Stimulated activated CD4-positive, alpha-beta T cell treated with anti-CD3 and anti-CD28 coated beads, Interleukin-4, amount 100 ng/mL, for 4 hours (primary cell): Measurements from ENCODE around the gene NUDCD3.
A peak's percentile ranks its signal among the peaks of the same experiment; 100 is the strongest.
"Not testable (repeated sequence)": the region's sequence is repeated elsewhere in the genome, so short reads cannot be mapped to it uniquely, and the experiment has no call there.

Source experiments
- DNase-seq, 2 experiments: peaks; one replicate each; pipeline ENCODE4 v3.0.0-alpha.2; 2020

Gene NUDCD3

DNA sequence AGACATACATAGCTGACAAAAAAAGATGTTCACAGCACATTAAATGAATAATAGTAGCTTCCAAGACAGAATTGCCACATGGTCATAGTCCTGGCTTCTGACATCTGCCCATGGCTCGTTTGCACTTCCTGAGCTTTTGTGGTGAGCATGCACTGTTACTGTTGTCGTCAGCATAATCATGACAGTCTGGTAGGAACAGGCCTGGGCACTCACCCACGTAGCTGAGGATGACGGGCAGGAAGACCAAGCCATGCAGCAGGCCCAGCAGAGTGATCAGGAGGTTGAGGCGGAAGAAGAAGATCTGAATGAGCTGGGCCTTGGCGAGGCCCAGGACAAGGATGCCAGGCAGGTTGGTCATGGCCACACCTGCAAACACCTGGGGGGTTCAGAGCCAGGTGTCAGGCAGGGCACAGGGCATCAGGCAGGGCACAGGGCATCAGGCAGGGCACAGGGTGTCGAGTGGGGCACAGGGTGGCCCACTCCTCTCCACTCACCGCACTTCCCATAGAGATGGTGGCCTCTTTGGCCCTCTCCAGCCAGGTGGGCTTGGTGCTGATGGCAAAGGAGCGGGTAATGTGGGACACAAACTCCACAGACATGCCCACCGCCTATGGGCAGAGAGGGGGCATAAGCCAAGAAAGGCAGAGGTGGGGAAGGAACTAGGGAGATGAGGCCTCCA, 25.3 kb upstream of the NUDCD3 start:
- DNase-seq: no peak

DNA sequence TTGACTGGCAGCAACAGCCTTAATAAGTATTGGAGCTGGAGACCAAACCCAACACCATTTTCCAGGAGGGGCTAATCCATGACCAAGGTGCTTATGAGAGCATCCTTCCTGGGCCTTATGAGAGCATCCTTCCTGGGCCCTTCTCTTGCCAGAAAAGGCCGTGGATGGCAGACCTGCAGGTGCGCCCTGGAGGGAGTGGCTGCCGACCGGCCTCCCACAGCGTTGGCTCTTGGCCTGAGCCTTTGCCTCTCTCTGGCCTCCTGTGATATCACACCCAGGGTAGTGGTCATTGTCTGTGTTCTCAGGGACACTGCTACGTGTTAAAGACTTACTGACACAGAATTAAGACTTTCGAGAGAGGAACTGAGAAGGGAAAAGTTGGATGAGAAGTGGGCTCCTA, 22.3 kb upstream of the NUDCD3 start:
- DNase-seq: no peak

DNA sequence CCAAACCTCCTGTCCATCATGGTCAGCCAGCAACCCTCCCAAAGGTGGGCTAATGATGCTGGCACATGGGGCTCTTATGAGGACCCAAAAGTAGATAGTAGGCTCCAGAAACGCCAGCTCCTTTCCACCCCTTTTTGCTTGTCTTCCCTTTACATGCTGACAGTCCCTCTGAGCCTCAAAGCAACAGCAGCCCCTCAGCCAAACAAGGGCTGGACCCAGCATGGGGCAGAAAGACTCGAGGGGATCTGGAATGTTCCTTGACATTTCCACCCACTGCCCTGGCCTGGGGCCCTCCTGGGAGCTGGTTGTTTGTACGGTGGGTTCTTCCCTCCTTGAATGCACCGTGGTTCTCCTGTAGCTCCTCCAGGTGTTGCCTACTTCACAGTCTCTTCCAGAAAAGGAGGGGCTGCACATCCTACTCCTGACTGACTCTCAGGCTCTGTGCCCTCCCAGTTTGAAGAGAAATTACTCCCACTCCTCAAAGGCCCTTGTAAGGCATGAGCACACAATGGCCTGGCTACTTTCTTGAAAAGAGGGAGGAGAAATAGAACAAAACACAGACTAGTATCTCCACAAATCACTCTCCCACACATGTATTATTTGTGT, 21.5 kb upstream of the NUDCD3 start:
- no peak for DNase-seq

DNA sequence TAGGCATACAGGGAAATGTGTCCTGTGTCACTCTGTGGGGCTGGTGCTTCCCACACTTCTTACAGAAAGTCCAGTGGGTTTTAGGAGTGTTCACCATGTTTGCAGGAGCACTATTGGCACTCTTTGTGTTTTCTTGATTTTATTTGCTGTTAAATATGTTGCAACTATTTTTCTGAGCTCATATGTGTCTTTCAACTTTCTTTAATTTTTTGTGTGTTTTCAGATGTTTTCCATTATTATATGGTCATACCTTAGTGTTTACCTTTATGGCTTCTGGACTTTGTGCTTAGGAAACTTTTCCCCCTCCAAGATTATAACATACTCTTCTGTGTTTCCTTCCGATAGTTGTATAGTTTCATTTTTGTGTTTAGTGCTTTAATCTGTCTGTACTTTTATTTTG, 20.8 kb upstream of the NUDCD3 start:
- DNase-seq: no peak

DNA sequence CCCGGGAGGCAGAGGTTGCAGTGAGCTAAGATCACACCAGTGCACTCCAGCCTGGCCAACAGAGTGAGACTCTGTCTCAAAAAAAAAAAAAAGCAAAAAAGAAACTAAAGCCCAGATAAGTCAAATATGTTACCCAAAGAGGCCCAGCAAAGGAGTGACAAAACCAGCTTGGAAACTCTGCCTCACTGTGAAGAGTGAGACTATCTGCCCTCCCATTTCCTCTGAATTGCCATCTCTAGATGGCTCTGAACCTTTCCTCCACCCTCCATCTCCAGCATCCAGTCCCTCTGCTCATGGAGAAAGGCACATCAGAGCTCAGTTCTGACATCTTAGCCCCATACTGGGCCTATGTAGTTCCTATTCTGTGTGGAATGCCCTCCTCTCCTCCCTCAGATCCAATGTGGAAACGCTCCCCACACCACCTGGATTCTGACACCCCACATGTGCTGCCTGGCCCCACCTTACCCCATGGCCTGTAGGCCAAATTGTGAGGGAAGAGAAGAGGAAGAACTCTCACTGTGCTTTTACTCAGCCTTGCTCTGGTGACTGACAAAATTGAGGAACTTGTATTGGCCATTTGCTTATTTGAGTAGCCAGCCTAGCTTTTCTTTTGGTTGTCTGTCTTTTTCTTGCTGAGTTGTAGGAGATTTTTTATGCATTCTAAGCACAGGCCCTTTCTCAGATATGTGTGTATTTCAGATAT, 18.0 kb upstream of the NUDCD3 start:
- no peak for DNase-seq

DNA sequence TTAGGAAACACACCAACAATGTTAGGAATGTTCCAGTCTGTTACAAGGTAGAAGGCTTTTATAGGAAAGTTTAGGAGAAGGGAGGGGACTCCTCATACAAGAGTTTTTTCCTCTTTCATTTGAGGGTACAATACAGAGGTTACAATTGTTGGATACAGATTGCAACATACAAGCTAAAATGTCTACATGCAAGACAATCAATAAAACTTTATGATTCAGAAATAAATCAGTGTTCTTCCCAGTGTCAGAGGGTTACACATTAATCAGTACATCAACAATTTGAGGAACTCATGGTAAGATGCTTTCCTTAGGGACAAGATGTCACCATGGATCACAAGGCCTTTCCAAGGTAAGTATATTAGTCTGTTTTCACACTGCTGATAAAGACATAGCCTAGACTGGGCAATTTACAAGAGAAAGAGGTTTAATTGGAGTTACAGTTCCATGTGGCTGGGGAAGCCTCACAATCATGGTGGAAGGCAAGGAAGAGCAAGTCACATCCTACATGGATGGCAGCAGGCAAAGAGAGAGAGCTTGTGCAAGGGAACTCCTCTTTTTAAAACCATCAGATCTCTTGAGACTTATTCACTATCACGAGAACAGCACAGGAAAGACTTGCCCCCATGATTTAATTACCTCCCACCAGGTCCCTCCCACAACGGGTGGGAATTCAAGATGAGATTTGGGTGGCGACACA, 16.3 kb upstream of the NUDCD3 start:
- DNase-seq: not testable (repeated sequence)

DNA sequence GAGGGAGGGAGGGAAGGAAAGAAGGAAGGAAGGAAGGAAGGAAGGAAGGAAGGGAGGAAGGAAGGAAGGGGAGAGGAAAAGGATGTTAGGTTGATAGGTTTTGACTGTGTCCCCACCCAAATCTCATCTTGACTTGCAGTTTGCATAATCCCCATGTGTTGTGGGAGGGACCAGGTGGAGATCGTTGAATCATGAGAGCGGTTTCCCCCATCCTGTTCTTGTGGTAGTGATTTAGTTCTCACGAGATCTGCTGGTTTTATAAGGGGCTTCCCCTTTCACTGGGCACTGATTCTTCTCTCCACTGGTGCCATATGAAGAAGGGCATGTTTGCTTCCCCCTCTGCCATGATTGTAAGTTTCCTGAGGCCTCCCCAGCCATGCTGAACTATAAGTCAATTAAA, 15.1 kb upstream of the NUDCD3 start:
- DNase-seq: no peak

DNA sequence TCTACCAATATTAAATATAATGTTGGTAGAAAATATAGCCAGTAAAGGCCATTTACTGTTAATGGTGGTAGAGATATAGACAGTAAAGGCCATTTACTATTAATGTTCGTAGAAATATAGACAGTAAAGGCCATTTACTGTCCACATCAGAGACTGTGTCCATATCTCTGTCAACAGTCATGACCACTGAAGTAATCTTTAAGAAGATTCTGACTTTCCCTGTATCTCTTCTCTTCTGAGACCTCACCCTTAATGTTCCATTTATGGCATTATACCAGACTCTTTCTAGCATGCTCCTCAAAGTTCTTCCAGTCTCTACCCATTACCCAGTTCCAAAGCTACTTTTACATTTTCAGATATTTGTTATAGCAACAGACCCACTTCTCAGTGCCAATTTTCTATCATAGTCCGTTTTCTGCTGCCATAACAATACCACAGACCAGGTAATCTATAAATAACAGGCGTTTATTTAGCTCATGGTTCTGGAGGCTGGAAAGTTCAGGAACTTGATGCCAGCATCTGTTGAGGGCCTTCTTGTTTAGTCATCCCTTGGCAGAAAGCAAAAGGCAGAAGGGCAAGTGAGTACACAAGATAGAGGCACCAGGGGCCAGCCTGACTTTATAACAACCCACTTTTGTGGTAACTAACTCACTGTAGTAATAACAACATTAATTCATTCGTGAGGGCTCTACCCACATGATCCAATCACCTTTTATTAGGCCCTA, 7.9 kb upstream of the NUDCD3 start:
- no peak for DNase-seq

DNA sequence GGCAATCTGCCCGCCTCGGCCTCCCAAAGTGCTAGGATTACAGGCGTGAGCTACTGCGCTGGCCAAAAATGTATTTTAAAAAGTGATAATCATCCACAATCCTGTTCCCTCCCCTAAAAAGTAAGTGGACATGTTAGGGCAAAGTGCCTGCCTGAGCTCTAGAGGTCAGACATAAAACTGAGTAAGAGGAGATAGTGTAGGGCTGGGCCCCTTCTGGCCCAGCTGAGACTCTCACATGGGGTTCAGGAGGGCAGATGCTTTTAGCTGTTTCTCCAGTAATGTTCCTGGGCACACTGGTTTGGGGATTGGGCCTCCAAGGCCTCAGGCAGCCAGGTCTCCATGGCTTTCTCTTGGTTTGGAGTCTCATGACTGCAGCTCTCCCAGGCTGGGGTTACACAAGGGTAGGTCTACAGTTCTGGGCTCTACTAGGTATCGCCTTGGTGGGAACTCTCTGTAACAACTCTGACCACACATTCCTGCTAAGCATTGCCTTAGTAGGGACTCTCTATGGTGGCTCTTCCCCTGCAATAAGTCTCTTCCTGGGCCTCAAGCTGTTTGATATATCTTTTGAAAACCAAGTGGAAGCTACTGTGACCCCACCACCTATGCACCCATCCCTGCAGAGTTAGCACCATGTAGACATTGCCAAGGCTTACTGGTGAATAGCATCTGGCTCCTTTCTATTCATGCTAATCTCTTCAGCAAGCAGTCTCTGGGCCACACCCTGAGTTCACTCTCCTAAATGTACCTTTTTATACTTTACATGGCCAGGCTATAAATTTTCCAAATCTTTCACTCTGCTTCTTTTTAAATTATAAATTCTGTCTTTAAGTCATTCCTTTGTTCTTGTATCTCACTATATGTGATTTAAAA, 6.9 kb upstream of the NUDCD3 start:
- DNase-seq: no peak

DNA sequence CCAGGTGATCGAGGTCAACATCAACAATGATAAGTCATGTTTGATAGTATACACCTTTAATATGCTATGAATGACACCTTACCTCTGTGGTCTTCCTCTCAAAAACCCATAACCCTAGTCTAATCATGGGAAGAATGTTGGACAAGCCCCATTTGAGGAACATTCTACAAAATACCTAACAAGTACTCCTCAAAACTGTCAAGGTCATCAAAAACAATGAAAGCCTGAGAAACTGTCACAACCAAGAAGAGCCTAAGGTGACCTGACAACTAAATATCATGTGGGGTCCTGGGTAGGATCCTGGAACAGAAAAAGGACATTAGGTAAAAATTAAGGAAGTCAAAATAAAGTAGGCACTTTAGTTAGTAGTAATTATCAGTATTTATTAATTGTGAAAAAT, 5.9 kb upstream of the NUDCD3 start:
- no peak for DNase-seq

DNA sequence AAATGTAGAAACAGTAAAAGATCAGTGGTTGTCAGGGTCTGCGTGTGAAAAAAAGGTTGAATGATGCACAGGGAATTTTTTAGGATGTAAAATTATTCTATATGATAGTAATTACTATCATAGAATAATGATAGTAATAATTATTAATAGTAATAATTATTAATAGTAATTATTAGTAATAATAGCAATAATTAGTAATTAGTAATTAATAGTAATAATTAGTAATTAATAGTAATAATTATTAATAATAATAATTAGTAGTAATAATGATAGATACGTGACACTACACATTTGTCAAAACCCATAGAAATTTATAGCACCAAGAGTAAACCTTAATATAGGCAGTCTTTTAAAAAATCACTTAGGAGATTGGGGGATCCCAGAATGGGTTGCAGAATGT, 4.5 kb upstream of the NUDCD3 start:
- no peak for DNase-seq

DNA sequence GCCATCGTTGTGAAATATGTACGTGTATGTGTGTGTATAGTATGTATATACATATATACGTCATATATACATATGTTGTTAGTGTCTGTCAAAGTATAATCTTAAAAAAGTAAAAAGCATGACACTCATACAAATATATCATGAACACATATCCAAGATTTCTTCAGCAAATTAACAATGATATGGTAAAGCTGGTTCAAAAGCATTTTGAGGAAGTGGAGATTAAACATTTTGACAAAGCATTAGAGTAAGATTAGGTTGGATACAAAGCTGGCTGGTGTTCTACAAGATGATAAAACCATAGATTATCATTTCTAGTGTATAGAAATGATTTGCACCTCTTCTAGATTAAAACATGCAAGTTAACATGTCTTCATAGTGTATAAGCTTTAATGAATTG, 771 bp upstream of the NUDCD3 start:
- no peak for DNase-seq

DNA sequence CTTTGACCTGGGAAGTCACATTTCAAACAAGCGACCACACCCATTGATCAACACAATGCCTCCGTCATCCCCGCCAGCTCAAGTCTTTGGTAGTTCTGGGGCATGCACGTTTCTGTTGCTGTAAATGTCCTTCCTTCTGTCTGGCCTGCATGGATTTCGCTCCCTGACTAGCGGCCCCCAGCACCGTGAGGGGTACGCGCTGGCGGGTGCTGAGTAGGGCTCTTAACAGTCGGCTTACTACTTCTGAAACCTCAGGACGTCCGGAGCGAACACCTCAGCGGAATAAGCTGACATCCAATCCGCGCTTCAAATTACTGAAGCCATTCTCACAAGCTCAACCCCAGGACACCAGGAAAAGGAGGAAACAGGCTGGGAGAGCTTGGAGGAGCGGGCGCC, 505 bp downstream of the NUDCD3 start:
- DNase-seq: peak; percentile 22 to 44

DNA sequence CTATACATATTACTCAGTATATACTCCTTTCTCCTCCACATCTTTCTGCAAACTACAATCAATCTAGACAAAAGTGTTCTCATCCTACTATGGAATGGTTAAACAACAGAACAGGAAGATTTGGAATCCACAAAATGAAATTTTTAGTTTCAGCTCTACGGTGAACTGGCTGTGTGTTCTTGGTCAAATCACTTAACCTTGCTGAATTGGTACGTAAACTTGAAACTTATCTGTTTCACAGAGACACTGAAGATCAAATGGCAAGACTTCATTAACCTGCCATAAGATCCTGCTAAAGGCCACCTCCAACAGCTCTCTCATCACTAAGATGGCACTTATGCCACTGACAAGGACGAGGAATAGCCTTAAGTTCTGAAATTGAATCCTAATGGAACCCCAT, 1.5 kb downstream of the NUDCD3 start:
- DNase-seq: no peak

DNA sequence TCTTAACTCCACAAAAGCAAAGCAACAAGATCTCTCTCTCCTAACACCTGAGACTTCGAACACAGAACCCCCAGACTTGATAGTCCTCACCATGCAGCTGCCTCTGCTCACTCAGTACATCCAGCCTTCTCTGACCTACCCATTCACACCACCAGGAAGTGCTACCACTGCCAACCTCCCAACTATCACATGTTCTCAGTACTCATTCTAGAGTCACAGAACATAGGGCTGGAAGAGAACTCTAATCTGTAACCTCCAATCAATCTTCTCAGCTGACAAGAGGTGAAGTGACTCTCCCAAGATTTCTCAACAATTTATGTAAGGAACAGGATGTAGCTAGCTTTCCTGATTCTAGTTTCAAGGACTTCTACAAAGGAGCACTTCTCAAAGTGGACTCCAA, 3.8 kb downstream of the NUDCD3 start:
- DNase-seq: no peak

DNA sequence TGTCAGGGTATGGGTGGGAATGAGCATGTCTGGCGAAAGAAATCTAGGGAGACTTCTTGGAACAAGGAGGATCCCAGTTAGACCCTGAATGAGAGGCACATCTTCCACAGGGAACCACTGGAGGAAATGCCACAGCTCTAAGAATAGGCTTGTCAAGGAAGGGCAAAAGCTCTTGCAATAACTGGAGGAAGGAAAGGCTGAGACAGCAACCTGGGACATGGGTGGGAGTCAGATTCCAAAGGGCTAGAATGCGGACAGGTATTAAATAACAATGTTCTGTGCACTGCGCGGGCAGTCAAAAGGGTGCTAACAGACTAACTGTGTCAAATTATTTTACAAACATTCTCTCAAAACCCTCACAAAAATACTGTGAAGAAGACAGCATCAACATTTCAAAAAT, 4.5 kb downstream of the NUDCD3 start:
- DNase-seq: no peak

DNA sequence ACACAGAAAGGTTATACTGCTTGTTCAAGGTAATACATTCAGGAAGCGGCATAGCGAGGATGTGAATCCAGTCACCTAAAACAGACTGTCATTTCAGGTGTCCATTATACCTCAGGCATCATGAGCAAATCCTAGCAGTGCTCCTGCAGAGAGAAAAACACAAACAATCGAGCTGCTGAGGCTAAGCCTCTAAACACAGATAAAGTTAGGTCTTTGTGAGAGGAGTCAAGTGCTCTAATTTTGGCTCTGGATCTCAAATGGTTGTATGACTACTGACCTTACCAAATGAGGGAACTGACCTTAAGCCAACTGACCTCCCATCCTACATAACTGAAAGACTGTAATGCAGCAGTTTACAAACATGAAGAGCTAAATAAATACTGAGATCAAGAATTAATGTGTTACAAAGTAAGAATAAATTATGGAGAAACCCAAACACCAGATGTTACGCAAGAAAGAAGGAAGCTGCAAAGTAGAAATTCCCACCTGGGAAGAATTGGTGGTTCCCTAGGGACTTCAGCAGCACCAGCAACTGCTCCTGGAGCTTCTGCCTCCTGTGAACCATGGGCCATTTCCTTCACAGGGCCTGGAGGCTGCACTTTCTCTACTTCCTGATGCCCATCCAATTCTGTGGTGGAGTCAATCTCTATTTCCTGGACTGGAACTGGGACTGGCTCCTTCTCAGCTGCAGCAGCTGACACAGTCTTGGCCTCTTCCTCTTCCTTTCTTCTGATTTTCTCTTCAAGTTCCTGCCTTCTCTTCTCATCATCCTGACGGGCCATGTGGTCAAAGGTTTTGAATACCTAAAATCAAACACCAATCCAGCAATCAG, 5.8 kb downstream of the NUDCD3 start:
- no peak for DNase-seq

DNA sequence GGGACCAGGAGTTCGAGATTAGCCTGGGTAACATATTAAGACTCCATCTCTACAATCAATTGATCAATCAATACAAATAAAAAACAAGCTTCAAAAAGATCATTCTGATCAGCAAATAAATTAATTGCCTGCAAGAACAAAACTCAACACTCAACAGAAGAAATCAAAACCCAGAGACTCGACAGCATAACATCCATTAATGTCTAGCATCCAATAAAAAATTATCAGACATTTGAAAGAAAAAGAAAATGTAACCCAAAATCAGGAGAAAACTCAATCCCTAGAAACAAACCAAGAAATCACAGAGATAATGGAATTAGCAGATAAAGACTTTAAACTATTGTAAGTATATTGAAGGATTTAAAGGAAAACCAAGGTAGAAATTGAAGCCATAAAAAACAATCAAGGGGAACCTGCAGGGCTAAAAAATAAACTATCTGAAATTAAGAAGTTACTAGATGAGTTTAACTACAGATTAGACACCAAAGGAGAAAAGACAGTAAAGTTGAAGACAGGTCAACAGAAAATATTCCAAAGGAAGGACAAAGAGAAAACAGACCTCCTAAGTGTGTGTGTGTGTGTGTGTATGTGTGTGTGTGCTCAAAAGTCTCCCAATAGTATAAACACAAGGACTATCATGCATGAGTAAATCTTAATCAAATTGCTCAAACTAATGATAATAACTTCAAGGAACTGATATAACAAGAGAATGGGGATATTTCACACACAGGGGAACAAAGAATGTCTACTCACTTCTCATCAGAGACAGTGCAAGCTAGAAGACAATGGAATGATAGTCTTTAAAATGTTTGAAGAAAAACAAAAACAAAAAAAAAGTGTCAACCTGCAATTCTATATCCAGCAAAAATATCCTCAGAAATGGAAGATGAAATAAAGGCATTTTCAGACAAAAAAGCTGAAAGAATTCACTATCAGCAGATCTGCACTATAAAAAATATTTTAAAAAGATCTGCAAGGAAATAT, 7.7 kb downstream of the NUDCD3 start:
- no peak for DNase-seq

DNA sequence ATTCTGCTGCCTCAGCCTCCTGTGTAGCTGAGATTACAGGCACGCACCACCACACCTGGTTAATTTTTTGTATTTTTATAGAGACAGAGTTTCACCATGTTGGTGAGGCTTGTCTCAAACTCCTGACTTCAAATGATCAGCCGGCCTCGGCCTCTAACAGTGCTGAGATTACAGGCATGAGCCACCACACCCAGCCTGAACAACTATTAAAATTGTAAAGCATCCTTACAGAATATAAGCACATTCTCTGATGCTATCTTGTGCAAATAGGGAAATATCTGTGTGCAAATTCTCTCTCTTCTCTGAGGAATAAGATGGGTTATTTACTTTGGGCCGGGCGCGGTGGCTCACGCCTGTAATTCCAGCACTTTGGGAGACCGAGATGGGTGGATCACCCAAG, 12.5 kb downstream of the NUDCD3 start:
- DNase-seq: no peak
